MV-4-11 (cell line): Measurements from ENCODE around the gene WDR27.
"Not testable (repeated sequence)": the region's sequence is repeated elsewhere in the genome, so short reads cannot be mapped to it uniquely, and the experiment has no call there.

ENCODE experiments used
- DNase-seq: peaks from one replicate; lab custom pipeline; 2025; lab: John Stamatoyannopoulos, UW

The WDR27 gene

DNA sequence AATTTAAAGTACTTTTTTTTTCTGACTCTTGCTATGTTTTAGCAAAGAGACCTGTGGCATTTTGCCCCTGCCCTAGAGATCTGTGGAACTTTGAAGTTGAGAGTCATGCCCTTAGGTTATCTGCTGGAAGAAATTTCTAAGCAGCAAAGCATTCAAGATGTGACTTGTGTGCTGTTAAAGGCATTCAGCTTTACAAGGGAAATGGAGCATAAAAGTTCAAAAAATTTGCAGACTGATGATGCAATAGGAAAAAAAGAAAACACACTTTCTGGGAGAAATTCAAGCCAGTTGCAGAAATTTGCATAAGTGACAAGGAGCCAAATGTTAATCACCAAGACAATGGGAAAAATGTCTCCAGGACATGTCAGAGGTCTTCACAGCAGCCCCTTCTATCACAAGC is 267.3 kb downstream of the WDR27 start:
- DNase-seq = not testable (repeated sequence)

DNA sequence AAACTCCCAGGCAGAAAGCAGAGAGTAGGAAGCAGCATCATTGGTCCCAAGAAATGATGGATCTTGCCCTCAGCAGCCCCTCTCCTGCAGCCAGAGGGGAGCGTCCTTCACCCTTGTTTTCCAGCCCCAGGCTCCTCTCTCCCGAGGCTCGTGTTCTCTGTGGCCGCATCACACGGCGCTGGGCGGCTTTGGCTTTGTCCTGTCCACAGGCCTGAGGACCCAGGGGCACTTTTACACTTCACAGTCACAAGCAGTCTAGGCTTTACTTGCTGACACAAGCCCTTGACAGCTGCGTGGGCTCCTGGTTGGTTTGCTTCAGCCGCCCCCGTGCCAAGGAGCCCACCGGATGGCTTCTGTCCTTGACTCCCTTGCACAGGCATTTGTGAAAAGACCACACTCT is 272.8 kb downstream of the WDR27 start:
- no peak for DNase-seq

- no peak for DNase-seq
Observed at GRCh38 chr6:169428532-169428931, 273.3 kb downstream of the WDR27 start.

DNA sequence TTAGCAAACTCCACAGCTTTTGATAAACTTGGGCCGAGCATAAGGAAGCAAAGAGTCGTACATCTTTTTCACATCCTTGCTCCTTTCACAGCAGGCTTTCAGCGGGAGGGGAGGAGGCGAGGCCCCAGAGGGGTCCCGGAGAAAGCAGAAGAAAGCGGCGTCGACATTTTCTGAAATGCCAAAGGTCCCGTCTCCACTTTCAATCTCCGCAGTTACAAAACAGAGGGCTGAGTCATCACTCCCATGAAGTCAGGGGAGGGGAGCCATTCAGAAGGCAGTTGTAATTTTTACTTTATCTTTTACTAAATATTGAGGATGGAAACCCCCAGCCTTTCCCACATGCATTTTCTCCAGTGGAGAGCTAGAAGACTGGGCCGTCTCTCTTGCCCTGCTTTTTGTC is 274.0 kb downstream of the WDR27 start:
- DNase-seq = peak; percentile 50

- no peak for DNase-seq
Observed at GRCh38 chr6:169426611-169427010, 275.2 kb downstream of the WDR27 start.

- no peak for DNase-seq
Observed at GRCh38 chr6:169425628-169426370, 276.0 kb downstream of the WDR27 start.

DNA sequence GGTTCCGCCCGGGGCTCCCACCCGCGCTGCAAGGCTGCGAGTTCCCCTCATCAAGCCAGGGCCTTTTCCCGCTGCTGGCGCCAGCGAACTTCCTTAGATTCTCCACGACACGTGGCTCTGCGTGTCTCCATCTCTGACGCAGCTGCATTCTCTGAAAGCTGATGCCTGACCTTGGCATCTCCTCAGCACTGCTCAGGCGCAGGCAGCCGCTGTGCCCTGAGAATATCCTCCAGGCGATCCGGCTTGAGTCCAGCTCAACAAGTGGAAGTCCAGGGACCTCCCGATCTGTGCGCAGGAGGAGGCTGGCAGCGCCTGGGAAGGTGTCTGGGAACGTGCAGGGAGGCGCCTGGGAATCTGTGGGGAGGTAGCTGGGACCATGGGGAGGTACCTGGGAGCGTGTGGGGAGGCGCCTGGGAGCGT is 277.0 kb downstream of the WDR27 start:
- DNase-seq = no peak

DNA sequence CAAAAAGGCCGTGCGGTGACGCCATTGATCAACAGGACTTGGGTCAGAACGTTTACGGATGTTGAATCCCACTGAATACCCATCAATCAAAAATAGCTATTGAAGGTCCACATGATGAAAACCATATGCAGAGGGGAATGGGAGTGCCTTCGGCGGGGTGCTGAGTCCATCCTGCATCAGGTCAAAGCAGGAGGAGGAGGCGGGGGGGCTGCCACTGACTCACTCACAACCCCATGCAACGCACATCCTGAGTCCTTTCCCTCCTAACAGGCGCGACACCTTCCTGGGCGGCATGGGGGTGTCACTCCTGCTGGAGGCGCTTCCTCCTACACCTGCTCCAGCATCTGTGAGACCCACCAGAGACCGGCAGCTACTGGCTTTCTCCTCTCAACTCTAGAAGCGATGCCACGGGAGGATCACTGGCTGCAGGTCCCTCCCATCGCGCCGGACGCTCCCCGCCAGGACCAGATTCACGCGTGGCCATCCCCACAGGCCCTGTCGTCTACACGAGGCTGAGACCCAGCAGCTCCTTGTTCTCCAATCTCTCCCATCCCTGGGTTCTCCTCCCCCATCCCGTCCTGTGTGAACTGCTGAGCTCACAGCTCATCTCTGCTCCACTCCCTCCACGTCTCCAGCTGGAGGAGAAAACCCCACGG is 277.6 kb downstream of the WDR27 start:
- DNase-seq = no peak

GRCh38 chr6:169421586-169422264 is 280.1 kb downstream of the WDR27 start:
- no peak for DNase-seq

GRCh38 chr6:169420912-169421543 is 280.8 kb downstream of the WDR27 start:
- no peak for DNase-seq

DNA sequence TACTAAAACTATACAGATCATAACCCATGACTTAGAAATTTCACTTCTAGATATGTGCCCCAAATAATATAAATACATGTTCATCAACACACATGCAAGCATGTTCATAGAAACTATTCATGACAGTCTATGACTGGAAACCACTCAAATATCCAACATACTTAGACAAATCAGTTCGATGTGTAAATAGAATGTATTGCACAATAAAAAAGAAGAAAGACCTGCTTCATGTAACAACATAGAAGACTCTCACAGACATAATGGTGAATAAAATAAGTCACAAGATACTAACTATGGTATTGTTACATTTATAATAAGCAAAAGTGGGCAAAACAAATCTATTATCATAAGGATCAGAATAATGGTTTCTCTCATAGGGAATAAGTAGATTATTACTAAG is 284.7 kb downstream of the WDR27 start:
- DNase-seq = no peak

DNA sequence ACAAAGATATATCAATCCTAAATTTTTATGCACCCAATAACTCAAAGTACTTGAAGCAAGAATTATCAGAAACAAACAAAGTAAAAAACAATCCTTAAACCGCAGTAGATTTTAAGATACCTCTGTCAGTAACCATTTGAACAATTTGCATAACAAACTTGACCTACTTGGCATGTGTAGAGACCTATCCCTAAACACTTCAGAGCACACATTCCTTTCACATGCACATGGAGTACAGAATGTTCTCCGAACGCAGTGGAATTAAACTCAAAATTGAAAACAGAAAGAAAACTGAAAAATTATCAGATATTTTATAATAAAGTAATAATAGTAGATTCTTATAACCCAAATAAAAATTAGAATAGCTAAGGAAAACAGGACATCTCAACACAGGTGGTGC is 285.6 kb downstream of the WDR27 start:
- DNase-seq = no peak

GRCh38 chr6:169415179-169415578 is 286.6 kb downstream of the WDR27 start:
- peak; percentile 40 for DNase-seq

- no peak for DNase-seq
Observed at GRCh38 chr6:169411722-169412121, 290.1 kb downstream of the WDR27 start.

DNA sequence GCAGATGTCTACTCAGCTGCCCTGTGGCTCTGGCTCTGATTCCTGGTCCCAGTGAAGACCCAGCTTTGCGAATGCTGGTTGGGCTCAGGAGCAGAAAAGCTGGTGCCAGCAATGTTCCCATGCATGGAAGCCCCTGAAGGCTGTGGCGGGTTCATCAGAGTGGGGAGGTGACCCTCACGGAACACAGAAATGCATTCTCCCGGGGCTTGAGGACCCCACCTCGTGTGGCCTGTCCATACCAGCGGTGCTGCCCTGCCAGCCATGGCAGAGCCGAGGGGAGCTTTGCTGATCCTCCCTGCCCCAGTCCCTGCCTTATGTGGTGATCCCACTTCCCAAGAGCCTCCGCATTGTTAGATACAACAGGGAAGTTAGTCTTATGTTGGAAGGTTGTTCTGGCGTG is 290.5 kb downstream of the WDR27 start:
- no peak for DNase-seq

- DNase-seq = peak; percentile 98
Observed at GRCh38 chr6:169409742-169410312, 292.0 kb downstream of the WDR27 start.

DNA sequence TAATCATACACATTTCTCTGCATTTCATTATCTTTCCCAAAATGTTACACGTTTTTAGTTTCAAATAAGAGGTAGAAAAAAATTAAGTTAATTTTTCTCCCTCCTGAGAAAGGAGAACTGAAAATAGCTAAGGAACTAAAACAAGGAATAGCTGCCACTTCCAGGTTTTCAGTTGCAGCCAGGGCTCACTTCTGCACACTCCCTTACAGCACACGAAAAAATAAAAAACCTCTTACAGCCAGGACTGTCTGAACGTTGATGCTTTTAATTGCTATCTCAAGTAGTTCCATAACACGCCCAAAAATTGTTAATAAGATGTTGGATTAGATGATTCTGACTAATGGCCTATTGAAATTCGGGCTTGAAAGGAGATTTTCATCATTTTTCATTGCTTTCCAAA is 294.5 kb downstream of the WDR27 start:
- peak; percentile 81 for DNase-seq
